Breast epithelium (tissue), 4 donors: ENCODE results near the gene ARHGEF7. TPM values are rescaled to one million over a fixed set of nuclear protein-coding genes. Genes with fewer than 3 reads are reported as not detected.

Source experiments
- DNase-seq, 2 donors: peaks; one replicate each; pipeline ENCODE4 v3.0.0-alpha.2; 2019; ENCODE audit warnings: low spot score in 2 of 2
- H3K27ac ChIP-seq, 2 donors: fragments of 200-600 bp; sonication (generic) in 1 of 2; one replicate each; pipeline ENCODE4 v1.5.1; 2016 to 2019; ENCODE audit warnings: mild to moderate bottlenecking in 1 of 2
- H3K27me3 ChIP-seq, 2 donors: fragments of 200-600 bp; sonication (generic) in 1 of 2; one replicate each; pipeline versions ENCODE4 v1.5.1 to v1.6.0; 2017 to 2019; ENCODE audit warnings: control low read depth in 1 of 2, mild to moderate bottlenecking in 1 of 2
- H3K36me3 ChIP-seq: fragments of 200-600 bp; one replicate; pipeline ENCODE4 v1.5.1; 2019
- H3K4me1 ChIP-seq, 2 donors: fragments of 200-600 bp; sonication (generic); one replicate each; pipeline ENCODE4 v1.5.1; 2016 to 2019; ENCODE audit warnings: control low read depth in 1 of 2
- H3K4me3 ChIP-seq, 3 donors: fragments of 200-600 bp; sonication (generic); 1 replicate in 2 of 3; 2 replicates in 1 of 3; pipeline ENCODE4 v1.5.1; 2016 to 2019; ENCODE audit warnings: mild to moderate bottlenecking in 3 of 3, moderate library complexity in 2 of 3
- H3K9me3 ChIP-seq, 2 donors: fragments of 200-600 bp; sonication (generic) in 1 of 2; one replicate each; pipeline ENCODE4 v1.5.1; 2016 to 2019; ENCODE audit warnings: control low read depth in 1 of 2
- POLR2A ChIP-seq: fragments of 450-650 bp; IDR thresholded peaks from one replicate; pipeline ENCODE4 v1.6.1; 2016; ENCODE audit warnings: antibody characterized with exemption, mild to moderate bottlenecking, moderate library complexity
- POLR2AphosphoS5 ChIP-seq, 3 donors: sonication (generic); formaldehyde crosslinking; IDR thresholded peaks; one replicate each; pipeline ENCODE4 v1.6.1; 2017; ENCODE audit warnings: antibody characterized with exemption in 3 of 3
- intact Hi-C: fragments of 100-400 bp; cut with DNase I; formaldehyde crosslinking; loops from one replicate; pipeline ENCODE4 v1.15.1; 2023; ENCODE audit warnings: low total_unique reads
- total RNA-seq, 3 donors: library from RNA; depleted of rRNA; stranded (reverse); fragments of >200 nt; gene quantifications; one replicate each; pipeline ENCODE4 v1.1.0, GENCODE V29; 2016
- TF ChIP-seq, protein P1 (sequence below), 3 donors: fragments of 450-650 bp; IDR thresholded peaks; one replicate each; pipeline ENCODE4 v1.5.1; 2016 to 2017; ENCODE audit warnings: antibody characterized with exemption in 3 of 3, mild to moderate bottlenecking in 3 of 3, moderate library complexity in 3 of 3

The ARHGEF7 gene
- total RNA-seq, 3 donors from 2014 or later = 79.6 to 92.0 (median 85.5) TPM

DNA sequence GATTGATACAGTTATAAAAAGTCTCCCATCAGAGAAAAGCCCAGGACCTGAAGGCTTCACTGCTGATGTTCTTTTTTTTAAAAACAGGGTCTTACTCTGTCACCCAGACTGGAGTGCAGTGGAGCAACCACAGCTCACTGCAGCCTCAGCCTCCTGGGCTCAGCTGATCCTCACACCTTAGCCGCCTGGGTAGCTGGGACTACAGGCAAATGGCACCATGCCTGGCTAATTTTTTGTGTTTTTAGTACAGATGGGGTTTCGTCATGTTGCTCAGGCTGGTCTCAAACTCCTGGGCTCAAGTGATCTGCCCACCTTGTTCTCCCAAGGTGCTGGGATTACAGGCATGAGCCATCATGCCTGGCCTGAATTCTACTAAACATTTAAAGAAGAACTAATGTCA is 238.4 kb downstream of the ARHGEF7 start:
- Histone ChIP-seq H3K27me3 (no peaks in the 10 kb centered on the region), H3K36me3 (no peaks in the 10 kb centered on the region), H3K27ac (no peak overlapping the region), H3K4me3 (no peak overlapping the region), H3K9me3 (no peaks in the 10 kb centered on the region), H3K4me1 (no peaks in the 10 kb centered on the region)
- TF ChIP-seq POLR2AphosphoS5 (IDR thresholded peaks at IDR 0.05) (no peak), POLR2A (no peak)
- TF ChIP-seq, protein P1, sequence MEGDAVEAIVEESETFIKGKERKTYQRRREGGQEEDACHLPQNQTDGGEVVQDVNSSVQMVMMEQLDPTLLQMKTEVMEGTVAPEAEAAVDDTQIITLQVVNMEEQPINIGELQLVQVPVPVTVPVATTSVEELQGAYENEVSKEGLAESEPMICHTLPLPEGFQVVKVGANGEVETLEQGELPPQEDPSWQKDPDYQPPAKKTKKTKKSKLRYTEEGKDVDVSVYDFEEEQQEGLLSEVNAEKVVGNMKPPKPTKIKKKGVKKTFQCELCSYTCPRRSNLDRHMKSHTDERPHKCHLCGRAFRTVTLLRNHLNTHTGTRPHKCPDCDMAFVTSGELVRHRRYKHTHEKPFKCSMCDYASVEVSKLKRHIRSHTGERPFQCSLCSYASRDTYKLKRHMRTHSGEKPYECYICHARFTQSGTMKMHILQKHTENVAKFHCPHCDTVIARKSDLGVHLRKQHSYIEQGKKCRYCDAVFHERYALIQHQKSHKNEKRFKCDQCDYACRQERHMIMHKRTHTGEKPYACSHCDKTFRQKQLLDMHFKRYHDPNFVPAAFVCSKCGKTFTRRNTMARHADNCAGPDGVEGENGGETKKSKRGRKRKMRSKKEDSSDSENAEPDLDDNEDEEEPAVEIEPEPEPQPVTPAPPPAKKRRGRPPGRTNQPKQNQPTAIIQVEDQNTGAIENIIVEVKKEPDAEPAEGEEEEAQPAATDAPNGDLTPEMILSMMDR (IDR thresholded peaks at IDR 0.05) = no peak
- no peak for DNase-seq
- intact Hi-C loops = no loop called here

DNA sequence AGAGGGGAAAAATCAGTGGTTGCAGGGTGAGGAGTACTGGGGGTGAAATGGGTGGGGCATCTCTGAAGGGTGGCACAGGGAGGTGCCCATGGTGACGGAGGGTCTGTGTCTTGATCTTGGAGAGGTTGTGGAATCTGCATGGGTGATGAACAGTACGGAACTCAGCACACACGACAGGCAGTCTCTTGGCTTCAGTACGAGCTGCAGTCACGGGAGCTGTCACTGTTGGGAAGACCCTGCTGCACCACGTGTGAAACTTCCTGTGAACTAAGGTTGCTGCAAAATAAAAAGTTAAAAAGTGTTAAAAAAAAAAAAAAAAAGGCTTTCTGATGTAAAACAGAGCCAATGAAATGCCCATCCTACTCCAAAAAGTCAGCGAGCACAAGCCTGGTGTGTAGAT is 239.7 kb downstream of the ARHGEF7 start:
- Histone ChIP-seq H3K4me3 (no peak overlapping the region), H3K27me3 (no peaks in the 10 kb centered on the region), H3K36me3 (no peaks in the 10 kb centered on the region), H3K9me3 (no peaks in the 10 kb centered on the region), H3K27ac (no peak overlapping the region), H3K4me1 (no peaks in the 10 kb centered on the region)
- intact Hi-C loops = no loop called here
- DNase-seq = no peak
- TF ChIP-seq POLR2AphosphoS5 (IDR thresholded peaks at IDR 0.05) (no peak), POLR2A (no peak)
- TF ChIP-seq, protein P1 (IDR thresholded peaks at IDR 0.05) = no peak

Other genes starting within 250 kb of the ARHGEF7 start
- gene ANKRD10, start 200.2 kb upstream of the ARHGEF7 start, total RNA-seq = 100 to 1,000 TPM; 133 to 206 (median 193) TPM
- under 1 TPM in 1 of 3 donors, not detected in 2; 0.64 TPM for gene TEX29, start 205.3 kb downstream of the ARHGEF7 start, total RNA-seq